GM10248 (cell line): ENCODE results near the gene MT1HL1.

Experiments
- CTCF ChIA-PET: fragments of 300-600 bp; sonication (Branson Sonifier 250); formaldehyde crosslinking; extraction: SDS; loops from one replicate; lab custom pipeline; 2021; ENCODE audit warnings: antibody characterized with exemption; lab: Yijun Ruan, JAX
- POLR2A ChIA-PET: fragments of 350-650 bp; sonication (Branson Sonifier 250); formaldehyde crosslinking; extraction: SDS; loops from one replicate; lab custom pipeline; 2020; ENCODE audit warnings: antibody characterized with exemption; lab: Yijun Ruan, JAX
- DNase-seq: peaks from one replicate; pipeline ENCODE4 v3.0.0; 2012; ENCODE audit errors: extremely low spot score
- TF ChIP-seq, protein P1 (sequence below): IDR thresholded peaks from 2 replicates; pipeline ENCODE4 v1.5.1; 2012; ENCODE audit warnings: mild to moderate bottlenecking, low read depth; ENCODE audit errors: extremely low read depth, missing control alignments, control extremely low read depth

Gene MT1HL1

DNA sequence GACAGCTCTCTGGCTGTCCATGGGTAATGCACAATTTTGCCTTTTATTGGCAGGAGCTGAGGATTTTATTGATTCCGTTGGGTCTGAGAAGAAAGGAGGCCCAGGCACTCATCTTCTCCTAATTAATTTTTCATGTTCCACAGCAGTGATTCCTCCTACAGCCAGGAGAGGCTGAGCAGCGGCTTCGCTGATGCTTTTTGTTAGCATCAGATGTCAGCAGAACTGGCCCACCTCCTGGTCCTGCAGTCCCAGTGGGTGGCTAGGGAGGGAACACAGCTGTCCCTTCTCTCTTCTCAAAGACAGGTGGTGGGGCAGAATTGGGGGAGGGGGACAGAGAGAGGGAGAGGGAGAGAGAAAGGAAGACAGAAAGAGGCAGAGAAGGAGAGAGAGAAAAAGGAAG is 5.7 kb downstream of the MT1HL1 start:
- TF ChIP-seq, protein P1, sequence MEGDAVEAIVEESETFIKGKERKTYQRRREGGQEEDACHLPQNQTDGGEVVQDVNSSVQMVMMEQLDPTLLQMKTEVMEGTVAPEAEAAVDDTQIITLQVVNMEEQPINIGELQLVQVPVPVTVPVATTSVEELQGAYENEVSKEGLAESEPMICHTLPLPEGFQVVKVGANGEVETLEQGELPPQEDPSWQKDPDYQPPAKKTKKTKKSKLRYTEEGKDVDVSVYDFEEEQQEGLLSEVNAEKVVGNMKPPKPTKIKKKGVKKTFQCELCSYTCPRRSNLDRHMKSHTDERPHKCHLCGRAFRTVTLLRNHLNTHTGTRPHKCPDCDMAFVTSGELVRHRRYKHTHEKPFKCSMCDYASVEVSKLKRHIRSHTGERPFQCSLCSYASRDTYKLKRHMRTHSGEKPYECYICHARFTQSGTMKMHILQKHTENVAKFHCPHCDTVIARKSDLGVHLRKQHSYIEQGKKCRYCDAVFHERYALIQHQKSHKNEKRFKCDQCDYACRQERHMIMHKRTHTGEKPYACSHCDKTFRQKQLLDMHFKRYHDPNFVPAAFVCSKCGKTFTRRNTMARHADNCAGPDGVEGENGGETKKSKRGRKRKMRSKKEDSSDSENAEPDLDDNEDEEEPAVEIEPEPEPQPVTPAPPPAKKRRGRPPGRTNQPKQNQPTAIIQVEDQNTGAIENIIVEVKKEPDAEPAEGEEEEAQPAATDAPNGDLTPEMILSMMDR, result no peak
- CTCF ChIA-PET, result no interaction called here
- POLR2A ChIA-PET, result no interaction called here
- no peak for DNase-seq

DNA sequence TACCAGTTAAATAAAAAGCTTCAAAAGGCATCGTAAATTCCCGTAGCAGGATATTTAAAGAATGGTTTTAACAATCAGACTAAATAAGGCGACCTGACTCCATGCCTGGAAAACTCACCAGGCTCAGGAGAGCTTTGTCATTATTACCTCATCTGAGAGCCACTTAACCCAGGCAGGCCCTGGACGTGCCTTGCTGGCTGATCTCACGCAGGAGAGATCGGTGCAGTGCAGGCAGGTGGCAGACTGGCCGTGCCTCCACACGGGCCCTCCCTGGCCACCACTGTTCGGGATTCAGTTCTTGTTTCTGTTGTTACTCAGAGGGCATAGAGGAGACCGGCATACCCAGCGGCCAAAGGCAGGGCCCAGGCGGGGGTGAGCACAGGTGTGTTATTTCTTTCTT is 6.4 kb downstream of the MT1HL1 start:
- TF ChIP-seq, protein P1, result no peak
- no peak for DNase-seq
- ChIA-PET CTCF (no interaction called here), POLR2A (no interaction called here)

DNA sequence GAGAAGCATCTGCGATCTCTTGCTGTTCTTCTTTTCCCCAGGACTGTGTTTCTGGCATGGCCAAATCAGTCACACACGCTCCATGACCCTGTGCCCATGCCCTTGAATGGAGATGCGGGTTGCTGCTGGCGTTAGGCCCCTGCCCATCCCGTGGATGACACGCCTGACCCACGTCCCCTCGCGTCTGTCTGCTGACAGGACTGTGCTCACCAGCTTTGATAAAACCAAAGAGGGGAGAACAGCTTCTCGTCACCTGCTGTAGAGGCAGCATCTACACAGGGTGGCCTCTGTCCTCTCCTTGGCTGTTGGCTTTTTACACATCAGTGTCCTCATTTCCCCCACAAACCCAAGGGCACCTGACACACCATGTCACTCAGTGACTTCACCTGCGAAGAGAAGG is 6.9 kb downstream of the MT1HL1 start:
- TF ChIP-seq, protein P1, result no peak
- no peak for DNase-seq
- ChIA-PET POLR2A (no interaction called here), CTCF (no interaction called here)

DNA sequence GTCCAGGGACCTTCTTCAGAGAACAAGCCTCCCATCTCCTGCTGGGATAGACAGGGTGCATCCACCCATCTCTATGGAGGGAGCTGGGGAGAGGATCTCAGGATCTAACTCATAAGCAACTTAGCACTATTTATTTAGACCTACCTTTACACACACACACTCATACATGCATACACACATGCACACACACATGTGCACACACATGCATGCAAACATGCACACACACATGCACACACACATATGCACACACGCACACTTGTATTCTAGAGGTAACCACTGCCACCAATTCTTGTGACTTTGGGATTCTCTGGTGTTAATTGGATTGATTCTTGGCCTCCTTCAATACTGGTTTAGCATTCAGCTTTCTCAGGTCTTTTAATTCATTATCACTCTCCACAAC is 9.8 kb downstream of the MT1HL1 start:
- POLR2A ChIA-PET, result no interaction called here
- CTCF ChIA-PET, result interaction anchor here (1.3 kb wide), 1 partner anchor 12 kb away, joined by 3 read pairs; no protein-coding TSS in a partner anchor
- TF ChIP-seq, protein P1, result no peak
- DNase-seq, result no peak

DNA sequence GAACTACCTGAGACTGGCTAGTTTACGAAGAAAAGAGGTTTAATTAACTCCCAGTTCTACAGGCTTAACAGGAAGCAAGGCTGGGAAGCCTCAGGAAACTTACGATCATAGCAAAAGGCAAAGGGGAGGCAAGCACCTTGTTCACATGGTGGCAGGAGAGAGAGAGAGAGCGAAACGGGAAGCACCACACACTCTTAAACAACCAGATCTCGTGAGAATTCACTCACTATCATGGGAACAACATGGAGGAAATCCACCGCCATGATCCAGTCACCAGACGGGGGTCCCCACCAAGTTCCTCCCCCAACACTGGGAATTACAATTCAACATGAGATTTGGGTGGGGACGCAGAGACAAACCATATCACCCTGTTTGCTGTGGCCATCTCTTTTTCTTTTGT is 11.8 kb downstream of the MT1HL1 start:
- CTCF ChIA-PET, result interaction anchor here (1.3 kb wide), 1 partner anchor 14 kb away, joined by 4 read pairs; no protein-coding TSS in a partner anchor
- POLR2A ChIA-PET, result no interaction called here
- no peak for DNase-seq
- TF ChIP-seq, protein P1, result no peak

DNA sequence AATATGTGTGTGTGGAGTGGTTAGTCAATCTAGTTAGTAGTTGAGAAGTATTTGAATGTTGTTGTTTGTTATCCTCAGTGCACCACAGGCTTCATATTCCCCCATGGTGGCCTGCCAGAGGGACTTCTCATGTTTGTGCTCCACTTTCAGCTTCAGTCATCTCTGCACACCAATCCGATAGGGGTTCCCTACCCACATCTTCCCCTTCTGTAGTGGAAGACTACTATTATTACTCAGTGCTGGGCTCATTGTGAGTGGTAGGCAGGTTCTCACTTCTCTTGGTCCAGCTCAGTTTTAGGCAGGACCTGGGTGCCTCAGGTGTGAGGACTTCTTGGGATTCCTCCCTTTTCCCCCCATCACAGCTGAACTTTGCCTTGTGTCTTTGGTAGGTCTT is 14.2 kb downstream of the MT1HL1 start:
- DNase-seq, result no peak
- TF ChIP-seq, protein P1, result no peak
- ChIA-PET CTCF (interaction anchor here (1.3 kb wide), 1 partner anchor 10 kb away, joined by 3 read pairs; no protein-coding TSS in a partner anchor), POLR2A (no interaction called here)

DNA sequence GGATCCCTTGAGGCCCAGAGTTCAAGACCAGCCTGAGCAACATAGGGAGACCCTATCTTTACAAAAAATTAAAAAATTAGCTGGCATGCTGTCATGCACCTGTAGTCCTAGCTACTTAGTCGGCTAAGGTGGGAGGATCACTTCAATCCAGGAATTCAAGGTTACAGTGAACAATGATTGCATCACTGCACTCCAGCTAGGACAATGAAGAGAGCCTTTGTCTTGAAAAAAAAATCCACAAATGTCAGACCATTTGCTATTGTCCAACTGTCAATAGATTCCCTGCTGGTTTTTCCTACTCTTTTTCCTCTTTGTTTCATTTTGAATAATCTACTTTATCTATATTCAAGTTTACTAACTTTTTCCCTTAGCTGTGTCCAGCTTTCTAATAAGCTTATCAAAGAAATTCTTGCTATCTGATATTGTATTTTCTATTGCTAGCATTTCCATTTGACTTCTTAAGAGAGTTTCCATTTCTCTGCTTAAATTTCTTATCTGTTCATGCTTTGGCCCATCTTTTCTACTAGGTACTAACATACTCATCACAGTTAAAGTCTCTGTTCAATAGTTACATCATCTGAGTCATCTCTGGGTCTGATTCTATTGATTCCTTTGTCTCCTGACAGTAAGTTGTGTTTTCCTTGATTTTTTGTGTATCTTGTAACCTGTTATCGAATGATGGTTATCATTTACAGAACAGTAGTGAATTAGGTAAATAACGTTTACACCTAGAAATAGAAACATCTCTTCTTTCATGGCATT is 14.8 kb downstream of the MT1HL1 start:
- TF ChIP-seq, protein P1, result no peak
- no peak for DNase-seq
- CTCF ChIA-PET, result no interaction called here
- POLR2A ChIA-PET, result no interaction called here
